ENCODE measurements around the gene ERCC8. TPM values are rescaled to one million over a fixed set of nuclear protein-coding genes. Genes with fewer than 3 reads are reported as not detected.

ERCC8 gene
- polyA plus RNA-seq, 1 experiment = 23.9 TPM

DNA sequence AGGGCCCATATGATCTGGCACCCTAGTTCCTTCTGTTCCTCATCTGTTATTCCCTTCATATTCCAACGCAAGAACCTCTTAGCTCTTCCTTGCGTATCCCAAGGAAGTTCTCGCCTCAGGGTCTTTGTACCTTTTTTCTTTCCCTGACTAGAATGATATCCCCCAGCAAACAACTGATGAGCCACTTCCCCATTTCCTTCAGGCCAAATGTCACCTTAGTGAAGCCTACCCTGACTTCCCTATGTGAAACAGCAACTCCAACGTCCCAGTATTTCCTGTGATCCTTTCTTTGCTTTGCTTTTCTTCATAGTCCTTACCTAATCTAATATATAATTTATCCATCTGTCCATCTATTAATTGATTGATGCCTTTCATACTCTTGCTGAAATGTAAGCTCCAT lies 47.9 kb downstream of the ERCC8 start:
- ChIA-PET POLR2A (no interaction called here), CTCF (no interaction called here)
- DNase-seq (ENCODE audit: low read depth, low spot score) = no peak
- H3K27ac ChIP-seq (ENCODE audit: low read depth, low read length) = no peak overlapping the region
- no peaks in the 10 kb centered on the region; the same call in 1 of the 2 replicates for H3K9me3 ChIP-seq (ENCODE audit: control insufficient read depth, insufficient read depth, low read length)
- no peak overlapping the region for H3K4me3 ChIP-seq (ENCODE audit: low read depth, low read length)
- TF ChIP-seq, protein P1, sequence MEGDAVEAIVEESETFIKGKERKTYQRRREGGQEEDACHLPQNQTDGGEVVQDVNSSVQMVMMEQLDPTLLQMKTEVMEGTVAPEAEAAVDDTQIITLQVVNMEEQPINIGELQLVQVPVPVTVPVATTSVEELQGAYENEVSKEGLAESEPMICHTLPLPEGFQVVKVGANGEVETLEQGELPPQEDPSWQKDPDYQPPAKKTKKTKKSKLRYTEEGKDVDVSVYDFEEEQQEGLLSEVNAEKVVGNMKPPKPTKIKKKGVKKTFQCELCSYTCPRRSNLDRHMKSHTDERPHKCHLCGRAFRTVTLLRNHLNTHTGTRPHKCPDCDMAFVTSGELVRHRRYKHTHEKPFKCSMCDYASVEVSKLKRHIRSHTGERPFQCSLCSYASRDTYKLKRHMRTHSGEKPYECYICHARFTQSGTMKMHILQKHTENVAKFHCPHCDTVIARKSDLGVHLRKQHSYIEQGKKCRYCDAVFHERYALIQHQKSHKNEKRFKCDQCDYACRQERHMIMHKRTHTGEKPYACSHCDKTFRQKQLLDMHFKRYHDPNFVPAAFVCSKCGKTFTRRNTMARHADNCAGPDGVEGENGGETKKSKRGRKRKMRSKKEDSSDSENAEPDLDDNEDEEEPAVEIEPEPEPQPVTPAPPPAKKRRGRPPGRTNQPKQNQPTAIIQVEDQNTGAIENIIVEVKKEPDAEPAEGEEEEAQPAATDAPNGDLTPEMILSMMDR (IDR thresholded peaks at IDR 0.05; ENCODE audit: low read depth, low read length) = no peak
- no peaks in the 10 kb centered on the region for H3K27me3 ChIP-seq (ENCODE audit: control insufficient read depth, insufficient read depth, low read length)

DNA sequence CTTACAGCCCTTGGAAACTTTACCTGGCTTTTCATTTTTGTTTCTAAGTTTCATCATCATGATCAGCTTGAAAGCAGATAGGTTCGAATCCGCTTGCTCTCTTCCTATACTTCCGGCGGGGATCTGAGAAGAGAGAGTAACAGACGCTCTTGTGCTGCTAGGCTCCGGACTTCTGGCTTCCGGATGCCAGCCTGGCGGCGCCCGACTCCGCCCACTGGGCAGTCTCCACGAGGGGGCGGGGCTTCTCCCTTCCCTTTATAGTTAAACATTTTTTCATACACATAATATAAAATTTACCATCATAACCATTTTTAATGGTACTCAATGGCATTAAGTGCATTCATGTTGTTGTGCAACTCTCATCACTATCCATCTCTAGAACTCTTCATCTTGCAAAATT lies 51.3 kb downstream of the ERCC8 start:
- TF ChIP-seq, protein P1 (IDR thresholded peaks at IDR 0.05; ENCODE audit: low read depth, low read length) = no peak
- ChIA-PET POLR2A (interaction anchor here (0.7 kb wide), 1 partner anchor 9 kb away, joined by 5 read pairs; no protein-coding TSS in a partner anchor), CTCF (no interaction called here)
- H3K27me3 ChIP-seq (ENCODE audit: control insufficient read depth, insufficient read depth, low read length) = no peaks in the 10 kb centered on the region
- no peak overlapping the region for H3K4me3 ChIP-seq (ENCODE audit: low read depth, low read length)
- no peak for DNase-seq (ENCODE audit: low read depth, low spot score)
- H3K27ac ChIP-seq (ENCODE audit: low read depth, low read length) = no peak overlapping the region
- no peaks in the 10 kb centered on the region; the same call in 1 of the 2 replicates for H3K9me3 ChIP-seq (ENCODE audit: control insufficient read depth, insufficient read depth, low read length)

DNA sequence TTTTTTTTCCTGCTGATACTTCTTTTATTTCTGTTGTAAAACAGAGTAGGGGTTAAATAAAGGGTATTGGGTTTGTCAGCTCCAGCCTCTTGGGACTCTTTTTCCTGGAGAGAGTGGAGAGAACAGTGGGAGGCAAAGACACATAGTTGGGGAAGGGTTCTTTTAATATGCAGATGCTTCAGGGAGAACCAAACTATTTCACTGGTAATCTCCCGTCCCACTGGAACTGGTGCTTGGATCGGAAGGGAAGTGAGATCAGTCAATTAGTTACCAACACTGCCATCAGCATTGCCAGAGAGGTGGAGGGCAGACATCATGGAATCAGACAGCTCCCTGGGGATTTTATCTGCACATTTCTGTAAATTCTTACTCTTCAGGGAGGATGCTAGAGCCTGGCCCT lies 53.2 kb downstream of the ERCC8 start:
- no peak overlapping the region for H3K27ac ChIP-seq (ENCODE audit: low read depth, low read length)
- H3K4me3 ChIP-seq (ENCODE audit: low read depth, low read length) = no peak overlapping the region
- ChIA-PET POLR2A (no interaction called here), CTCF (no interaction called here)
- TF ChIP-seq, protein P1 (IDR thresholded peaks at IDR 0.05; ENCODE audit: low read depth, low read length) = no peak
- no peaks in the 10 kb centered on the region; the same call in 1 of the 2 replicates for H3K9me3 ChIP-seq (ENCODE audit: control insufficient read depth, insufficient read depth, low read length)
- no peaks in the 10 kb centered on the region for H3K27me3 ChIP-seq (ENCODE audit: control insufficient read depth, insufficient read depth, low read length)
- DNase-seq (ENCODE audit: low read depth, low spot score) = no peak

DNA sequence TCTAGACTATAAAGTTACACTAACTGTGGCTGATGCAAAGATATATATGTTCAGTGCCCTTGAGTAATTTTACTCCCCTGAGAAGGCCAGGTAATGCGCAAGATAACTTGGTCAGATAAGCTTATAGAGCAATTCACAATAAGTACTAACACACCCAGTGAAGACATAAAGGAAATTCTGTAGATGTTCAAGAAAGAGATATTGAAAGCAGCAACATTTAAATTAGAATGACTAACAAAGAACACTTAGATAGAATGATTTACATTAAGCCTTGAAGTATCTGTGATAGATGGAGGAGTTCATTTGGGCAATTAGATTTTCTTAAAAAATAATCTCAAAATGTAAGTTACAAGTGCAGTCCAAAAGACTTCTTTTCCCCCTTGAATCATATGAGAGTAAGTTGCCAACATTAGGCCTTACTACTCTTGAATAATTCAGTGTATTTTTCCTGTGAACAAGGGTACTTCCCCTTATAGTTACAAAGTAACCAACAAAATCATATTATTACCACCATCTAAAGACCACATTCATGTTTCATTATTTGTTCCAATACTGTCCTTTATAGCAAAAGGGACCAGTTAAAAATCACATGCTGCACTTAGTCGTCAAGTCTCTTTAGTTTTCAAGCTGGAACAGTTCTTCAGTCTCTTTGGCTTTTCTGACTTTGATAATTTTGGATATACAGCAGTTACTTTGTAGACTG lies 56.4 kb downstream of the ERCC8 start:
- no peak for DNase-seq (ENCODE audit: low read depth, low spot score)
- no peaks in the 10 kb centered on the region; the same call in 1 of the 2 replicates for H3K9me3 ChIP-seq (ENCODE audit: control insufficient read depth, insufficient read depth, low read length)
- no peak overlapping the region for H3K4me3 ChIP-seq (ENCODE audit: low read depth, low read length)
- POLR2A ChIA-PET = no interaction called here
- TF ChIP-seq, protein P1 (IDR thresholded peaks at IDR 0.05; ENCODE audit: low read depth, low read length) = no peak
- H3K27me3 ChIP-seq (ENCODE audit: control insufficient read depth, insufficient read depth, low read length) = no peaks in the 10 kb centered on the region
- CTCF ChIA-PET = interaction anchor here (0.6 to 1.2 kb wide), 2 partner anchors 208 to 220 kb away, joined by 3 read pairs; no protein-coding TSS in a partner anchor
- H3K27ac ChIP-seq (ENCODE audit: low read depth, low read length) = no peak overlapping the region

DNA sequence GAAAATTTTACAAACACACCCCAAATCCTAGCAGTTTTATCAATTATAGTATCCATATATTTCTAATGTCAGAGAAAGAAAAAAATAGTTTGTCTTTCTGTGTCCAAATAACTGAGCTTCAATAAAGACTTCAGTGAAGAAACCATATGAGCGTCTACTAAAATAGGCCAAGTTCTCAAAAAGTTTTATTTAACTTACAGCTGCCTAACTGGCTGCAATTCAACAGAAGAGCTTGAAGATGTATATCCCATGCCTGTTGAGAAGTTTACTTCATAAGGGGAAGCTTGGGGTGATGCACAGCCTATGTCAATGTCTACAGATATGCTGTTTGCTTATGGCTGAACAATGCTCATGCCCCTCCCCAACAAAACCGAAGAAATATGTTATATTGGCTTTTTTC lies 57.1 kb downstream of the ERCC8 start:
- H3K9me3 ChIP-seq (ENCODE audit: control insufficient read depth, insufficient read depth, low read length) = no peaks in the 10 kb centered on the region
- TF ChIP-seq, protein P1 (IDR thresholded peaks at IDR 0.05; ENCODE audit: low read depth, low read length) = no peak
- no peak overlapping the region for H3K27ac ChIP-seq (ENCODE audit: low read depth, low read length)
- no peak overlapping the region for H3K4me3 ChIP-seq (ENCODE audit: low read depth, low read length)
- no peak for DNase-seq (ENCODE audit: low read depth, low spot score)
- ChIA-PET CTCF (interaction anchor here (0.6 to 1.2 kb wide), 2 partner anchors 208 to 219 kb away, joined by 3 read pairs; no protein-coding TSS in a partner anchor), POLR2A (no interaction called here)
- no peaks in the 10 kb centered on the region for H3K27me3 ChIP-seq (ENCODE audit: control insufficient read depth, insufficient read depth, low read length)

Data from AG04450 (cell line).